Skeletal muscle tissue (tissue), 4 donors: ENCODE data around the gene NASP. TPM values are rescaled to one million over a fixed set of nuclear protein-coding genes. Genes with fewer than 3 reads are reported as not detected.

ENCODE experiments used
- H3K27ac ChIP-seq: one replicate; pipeline ENCODE4 v1.7.0; 2013; ENCODE audit warnings: mild to moderate bottlenecking, low read depth, low read length, inconsistent platforms
- H3K27me3 ChIP-seq, 3 donors: one replicate each; pipeline ENCODE4 v1.7.0; 2013; ENCODE audit warnings: low read length in 3 of 3; ENCODE audit not compliant: control insufficient read depth in 3 of 3, insufficient read depth in 3 of 3
- H3K36me3 ChIP-seq, 3 donors: one replicate each; pipeline ENCODE4 v1.7.0; 2013; ENCODE audit warnings: low read length in 3 of 3; ENCODE audit not compliant: control insufficient read depth in 3 of 3, insufficient read depth in 3 of 3
- H3K4me1 ChIP-seq, 3 donors: one replicate each; pipeline ENCODE4 v1.7.0; 2013; ENCODE audit warnings: low read length in 3 of 3, mild to moderate bottlenecking in 3 of 3; ENCODE audit not compliant: control insufficient read depth in 3 of 3, insufficient read depth in 3 of 3
- H3K4me3 ChIP-seq, 3 donors: one replicate each; pipeline ENCODE4 v1.7.0; 2013; ENCODE audit warnings: low read length in 3 of 3
- H3K9ac ChIP-seq, 3 donors: one replicate each; pipeline ENCODE4 v1.7.0; 2013; ENCODE audit warnings: low read length in 3 of 3, mild to moderate bottlenecking in 3 of 3, moderate library complexity in 2 of 3, low read depth in 1 of 3
- H3K9me3 ChIP-seq, 3 donors: one replicate each; pipeline ENCODE4 v1.7.0; 2013; ENCODE audit warnings: low read length in 3 of 3; ENCODE audit not compliant: control insufficient read depth in 3 of 3
- total RNA-seq: library from RNA; depleted of rRNA; stranded (reverse); fragments of >200 nt; gene quantifications from one replicate; pipeline ENCODE4 v1.2.3, GENCODE V29; 2014
- donor health status: Osteomylitis.

Gene NASP
- total RNA-seq, 1 donor from 2014 or later: 36.5 TPM

- Histone ChIP-seq H3K36me3 (peaks cover 58 to 72% (median 70%) of the 10 kb centered on the region in 3 donors), H3K9ac (no peak overlapping the region), H3K4me3 (no peak overlapping the region), H3K4me1 (no peaks in the 10 kb centered on the region), H3K27ac (no peak overlapping the region), H3K9me3 (no peaks in the 10 kb centered on the region), H3K27me3 (no peaks in the 10 kb centered on the region)
Measured at GRCh38 chr1:45630429-45630828, 46.6 kb downstream of the NASP start.

- no peaks in the 10 kb centered on the region for H3K27me3 ChIP-seq
- no peaks in the 10 kb centered on the region for H3K4me1 ChIP-seq
- no peak overlapping the region for H3K9ac ChIP-seq
- no peak overlapping the region for H3K27ac ChIP-seq
- peaks cover 49 to 64% (median 64%) of the 10 kb centered on the region in 3 donors for H3K36me3 ChIP-seq
- H3K4me3 ChIP-seq: no peak overlapping the region
- no peaks in the 10 kb centered on the region for H3K9me3 ChIP-seq
Measured at GRCh38 chr1:45635211-45635610, 51.4 kb downstream of the NASP start.

DNA sequence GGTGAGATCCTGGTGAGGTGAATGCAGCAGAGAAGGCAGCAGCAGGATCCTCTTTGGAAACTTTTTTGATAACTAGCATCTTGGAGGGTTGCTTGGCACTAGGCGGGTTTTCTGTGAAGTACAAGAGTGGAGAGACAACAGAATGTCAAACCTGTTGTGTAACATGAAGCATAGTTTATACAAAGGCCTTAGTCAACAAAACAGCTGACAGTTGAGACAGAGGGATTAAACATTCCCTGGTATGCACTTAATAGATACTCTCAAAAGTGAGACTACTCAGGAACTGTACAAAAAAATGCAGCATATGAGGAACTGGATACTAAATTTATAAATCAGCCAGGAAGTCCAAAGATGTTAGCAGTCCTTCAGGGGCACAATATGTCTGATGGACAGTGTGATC, 56.5 kb downstream of the NASP start:
- H3K36me3 ChIP-seq: peaks cover 24 to 48% (median 39%) of the 10 kb centered on the region in 3 donors

DNA sequence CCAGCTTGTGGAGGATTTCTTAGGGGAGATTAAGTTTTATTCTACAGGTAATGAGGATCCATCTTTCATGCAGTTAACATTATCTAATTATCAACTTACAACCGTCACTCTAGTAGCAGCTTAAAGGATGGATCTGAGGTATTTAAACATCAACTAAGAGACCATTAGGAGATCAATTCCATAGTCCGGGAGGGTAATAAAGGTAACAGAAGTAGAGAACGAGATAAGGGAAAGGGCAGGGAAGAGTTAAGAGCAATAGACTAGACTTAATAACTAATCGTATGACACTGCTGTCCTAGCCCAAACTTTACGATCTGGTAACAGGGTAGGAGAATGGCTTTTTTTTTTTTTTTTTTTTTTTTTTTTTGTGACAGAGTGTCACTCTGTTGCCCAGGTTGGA, 59.5 kb downstream of the NASP start:
- Histone ChIP-seq H3K4me3 (no peak overlapping the region), H3K27me3 (no peaks in the 10 kb centered on the region), H3K9me3 (no peaks in the 10 kb centered on the region), H3K36me3 (peaks cover 17 to 46% (median 41%) of the 10 kb centered on the region in 3 donors), H3K4me1 (no peaks in the 10 kb centered on the region), H3K27ac (no peak overlapping the region), H3K9ac (no peak overlapping the region)

More for the DNA sequence above, 56.5 kb downstream of the NASP start:
- Histone ChIP-seq H3K4me1 (no peaks in the 10 kb centered on the region), H3K27me3 (no peaks in the 10 kb centered on the region), H3K9me3 (no peaks in the 10 kb centered on the region), H3K9ac (no peak overlapping the region), H3K27ac (no peak overlapping the region), H3K4me3 (no peak overlapping the region)

GRCh38 chr1:45643978-45644377, 60.1 kb downstream of the NASP start:
- no peaks in the 10 kb centered on the region for H3K9me3 ChIP-seq
- peaks cover 14 to 43% (median 38%) of the 10 kb centered on the region in 3 donors for H3K36me3 ChIP-seq
- no peak overlapping the region for H3K9ac ChIP-seq
- no peak overlapping the region for H3K27ac ChIP-seq
- H3K27me3 ChIP-seq: no peaks in the 10 kb centered on the region
- H3K4me1 ChIP-seq: no peaks in the 10 kb centered on the region
- no peak overlapping the region for H3K4me3 ChIP-seq

DNA sequence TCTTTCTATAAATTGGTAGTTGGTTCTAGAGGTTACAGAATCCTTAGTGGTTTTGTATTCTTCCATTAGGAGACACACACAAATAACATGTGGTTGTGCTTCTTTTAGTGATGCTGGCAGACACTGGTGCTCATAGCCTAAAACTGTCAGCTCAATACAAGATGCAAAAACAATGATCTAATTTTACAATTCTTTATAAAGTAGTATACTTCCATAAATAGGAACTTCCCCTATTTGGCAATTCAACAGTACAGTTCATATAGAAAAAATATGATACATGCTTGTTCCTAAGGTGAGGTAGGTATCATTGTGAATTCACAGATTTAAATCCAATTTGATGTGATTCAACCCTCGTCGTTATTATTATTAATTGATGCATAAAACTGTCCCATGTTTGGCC, 60.8 kb downstream of the NASP start:
- H3K4me3 ChIP-seq: no peak overlapping the region
- no peak overlapping the region for H3K9ac ChIP-seq
- H3K27me3 ChIP-seq: no peaks in the 10 kb centered on the region
- H3K4me1 ChIP-seq: no peaks in the 10 kb centered on the region
- no peaks in the 10 kb centered on the region for H3K9me3 ChIP-seq
- peaks cover 10 to 43% (median 35%) of the 10 kb centered on the region in 3 donors for H3K36me3 ChIP-seq
- H3K27ac ChIP-seq: no peak overlapping the region

- H3K9ac ChIP-seq: no peak overlapping the region
- peaks cover 6% of the 10 kb centered on the region in 3 donors for H3K4me1 ChIP-seq
- no peaks in the 10 kb centered on the region for H3K27me3 ChIP-seq
- no peak overlapping the region for H3K27ac ChIP-seq
- no peaks in the 10 kb centered on the region for H3K9me3 ChIP-seq
- no peak overlapping the region for H3K4me3 ChIP-seq
- peaks cover 7 to 39% (median 22%) of the 10 kb centered on the region in 3 donors for H3K36me3 ChIP-seq
Measured at GRCh38 chr1:45647248-45648021, 63.6 kb downstream of the NASP start.

- Histone ChIP-seq H3K4me3 (no peak overlapping the region), H3K9ac (no peak overlapping the region), H3K4me1 (peaks cover 6 to 8% (median 6%) of the 10 kb centered on the region in 3 donors), H3K36me3 (peaks cover 46 to 76% (median 71%) of the 10 kb centered on the region in 3 donors), H3K27me3 (no peaks in the 10 kb centered on the region), H3K27ac (no peak overlapping the region), H3K9me3 (no peaks in the 10 kb centered on the region)
Measured at GRCh38 chr1:45654540-45655280, 70.9 kb downstream of the NASP start.

- Histone ChIP-seq H3K9me3 (no peaks in the 10 kb centered on the region), H3K36me3 (peaks cover 42 to 71% (median 63%) of the 10 kb centered on the region in 3 donors), H3K4me1 (peaks cover 0 to 6% (median 0%) of the 10 kb centered on the region in 3 donors), H3K27me3 (no peaks in the 10 kb centered on the region), H3K4me3 (no peak overlapping the region), H3K9ac (no peak overlapping the region), H3K27ac (no peak overlapping the region)
Measured at GRCh38 chr1:45656573-45657226, 72.9 kb downstream of the NASP start.
